ENCODE measurements around the gene ARVCF.

Gene ARVCF

DNA sequence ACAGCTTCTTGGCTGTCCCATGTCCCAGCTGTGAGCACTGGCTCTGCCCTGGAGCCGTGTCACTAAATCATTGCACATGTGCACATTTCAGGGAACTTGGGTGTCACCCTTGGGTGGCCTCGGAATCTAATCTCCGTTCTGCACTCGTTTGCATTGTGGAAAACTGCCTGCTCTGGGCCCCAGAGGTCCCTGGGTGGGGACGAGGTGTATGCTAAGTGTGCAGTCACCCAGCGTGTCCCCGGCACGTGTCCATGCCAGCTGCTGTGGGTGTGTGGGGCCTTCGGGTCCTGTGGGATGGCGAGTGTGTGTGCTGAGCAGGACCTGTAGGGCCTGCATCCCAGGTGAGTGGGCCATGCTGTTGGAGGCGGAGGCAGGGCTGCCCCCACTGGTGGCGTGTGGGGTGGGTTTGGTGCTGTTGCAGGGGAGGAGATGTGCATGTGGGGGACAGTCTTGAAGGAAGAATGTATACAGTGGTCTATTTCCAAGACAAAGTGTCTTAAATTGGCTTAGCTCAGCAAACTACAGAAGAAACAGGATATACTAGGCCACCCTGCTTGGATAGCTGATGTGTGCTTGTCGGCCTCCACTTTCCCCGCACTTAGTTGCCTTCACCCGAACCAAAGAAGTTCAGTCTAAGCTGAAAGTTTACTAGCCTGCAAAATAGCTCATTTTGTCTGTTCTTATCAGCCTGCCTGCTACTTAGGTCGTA, 18.9 kb upstream of the ARVCF start:
- H3K4me3 ChIP-seq (ENCODE audit: low read length): no peak overlapping the region
- no peaks in the 10 kb centered on the region for H3K9me3 ChIP-seq (ENCODE audit: control insufficient read depth, low read depth, low read length)
- no peak overlapping the region for H3K27ac ChIP-seq (ENCODE audit: low read length)
- no peaks in the 10 kb centered on the region for H3K4me1 ChIP-seq (ENCODE audit: control insufficient read depth, low read depth, low read length)
- H3K27me3 ChIP-seq (ENCODE audit: control insufficient read depth, insufficient read depth, low read length): no peaks in the 10 kb centered on the region
- H3K36me3 ChIP-seq (ENCODE audit: control insufficient read depth, low read depth, low read length): no peaks in the 10 kb centered on the region
- H3K9ac ChIP-seq (ENCODE audit: low read length): no peak overlapping the region

- Histone ChIP-seq H3K36me3 (ENCODE audit: control insufficient read depth, low read depth, low read length) (no peaks in the 10 kb centered on the region), H3K4me3 (ENCODE audit: low read length) (no peak overlapping the region), H3K4me1 (ENCODE audit: control insufficient read depth, low read depth, low read length) (no peaks in the 10 kb centered on the region), H3K9me3 (ENCODE audit: control insufficient read depth, low read depth, low read length) (no peaks in the 10 kb centered on the region), H3K27ac (ENCODE audit: low read length) (no peak overlapping the region), H3K9ac (ENCODE audit: low read length) (no peak overlapping the region), H3K27me3 (ENCODE audit: control insufficient read depth, insufficient read depth, low read length) (no peaks in the 10 kb centered on the region)
Observed at GRCh38 chr22:20034143-20034542, 17.5 kb upstream of the ARVCF start.

DNA sequence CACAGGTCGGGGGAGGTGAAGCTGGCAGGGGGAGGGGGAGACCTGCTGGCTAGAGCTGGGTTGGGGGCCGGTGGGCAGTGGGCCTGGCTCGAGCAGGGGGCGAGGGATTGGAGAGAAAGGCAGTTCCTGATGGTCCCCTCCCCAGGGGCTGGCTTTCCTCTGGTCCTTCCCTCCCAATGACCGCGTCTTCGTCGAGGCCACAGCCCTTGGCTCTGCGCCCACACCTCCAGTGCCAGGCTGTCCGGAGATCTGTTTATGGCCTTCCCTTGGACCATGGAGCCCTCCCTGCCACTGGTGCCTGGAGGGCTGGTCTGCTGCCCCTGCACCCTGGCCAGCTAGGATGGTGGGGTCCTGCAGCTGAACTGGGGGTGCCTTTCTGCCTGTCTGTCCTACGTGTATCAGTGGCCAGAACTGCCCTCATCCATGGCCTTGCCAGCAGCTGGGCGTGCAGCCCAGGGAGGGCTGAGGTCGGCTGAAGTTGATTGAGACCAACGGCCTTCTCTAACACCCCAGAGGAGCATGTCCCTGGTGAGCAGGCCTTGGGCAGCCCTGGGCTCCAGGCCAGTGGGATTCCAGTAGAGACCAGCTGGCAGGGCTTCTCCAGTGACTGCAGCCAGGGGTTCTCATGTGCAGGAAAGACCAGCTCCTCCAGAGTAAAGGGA, 16.6 kb upstream of the ARVCF start:
- Histone ChIP-seq H3K27ac (ENCODE audit: low read length) (no peak overlapping the region), H3K9me3 (ENCODE audit: control insufficient read depth, low read depth, low read length) (no peaks in the 10 kb centered on the region), H3K4me1 (ENCODE audit: control insufficient read depth, low read depth, low read length) (no peaks in the 10 kb centered on the region), H3K9ac (ENCODE audit: low read length) (no peak overlapping the region), H3K36me3 (ENCODE audit: control insufficient read depth, low read depth, low read length) (no peaks in the 10 kb centered on the region), H3K4me3 (ENCODE audit: low read length) (no peak overlapping the region), H3K27me3 (ENCODE audit: control insufficient read depth, insufficient read depth, low read length) (no peaks in the 10 kb centered on the region)

DNA sequence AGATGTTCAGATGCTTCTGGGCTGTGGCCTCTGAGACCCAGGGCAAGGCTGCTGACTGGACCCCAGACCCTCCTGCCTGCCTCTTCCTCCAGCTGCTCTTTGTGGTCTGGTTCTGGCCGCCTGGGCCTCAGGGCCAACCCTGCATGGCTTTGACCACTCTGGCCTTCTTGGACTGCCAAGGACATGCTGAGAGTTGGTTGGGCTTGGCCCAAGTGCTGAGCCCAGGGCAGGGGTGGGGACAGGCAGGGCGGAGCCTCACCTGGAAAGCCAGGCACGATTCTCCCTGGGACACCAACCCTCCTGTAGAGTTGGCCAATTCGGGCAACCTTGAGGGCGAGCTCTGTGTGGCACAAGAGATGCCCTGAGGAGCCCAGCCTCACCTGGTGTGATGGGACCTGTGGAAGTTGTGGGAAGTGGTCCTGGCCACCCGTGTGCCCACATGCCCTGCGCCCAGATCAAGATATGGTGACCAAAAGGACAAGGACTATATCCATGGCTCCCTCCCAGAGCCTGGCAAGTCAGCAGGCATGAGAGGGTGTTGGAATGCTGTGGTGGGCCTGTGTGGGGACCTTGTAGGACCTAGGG, 15.9 kb upstream of the ARVCF start:
- Histone ChIP-seq H3K27ac (ENCODE audit: low read length) (no peak overlapping the region), H3K4me1 (ENCODE audit: control insufficient read depth, low read depth, low read length) (no peaks in the 10 kb centered on the region), H3K36me3 (ENCODE audit: control insufficient read depth, low read depth, low read length) (no peaks in the 10 kb centered on the region), H3K4me3 (ENCODE audit: low read length) (no peak overlapping the region), H3K9ac (ENCODE audit: low read length) (no peak overlapping the region), H3K9me3 (ENCODE audit: control insufficient read depth, low read depth, low read length) (no peaks in the 10 kb centered on the region), H3K27me3 (ENCODE audit: control insufficient read depth, insufficient read depth, low read length) (no peaks in the 10 kb centered on the region)

GRCh38 chr22:20031732-20032406, 15.2 kb upstream of the ARVCF start:
- Histone ChIP-seq H3K9me3 (ENCODE audit: control insufficient read depth, low read depth, low read length) (no peaks in the 10 kb centered on the region), H3K4me3 (ENCODE audit: low read length) (no peak overlapping the region), H3K9ac (ENCODE audit: low read length) (no peak overlapping the region), H3K27me3 (ENCODE audit: control insufficient read depth, insufficient read depth, low read length) (no peaks in the 10 kb centered on the region), H3K27ac (ENCODE audit: low read length) (no peak overlapping the region), H3K4me1 (ENCODE audit: control insufficient read depth, low read depth, low read length) (no peaks in the 10 kb centered on the region), H3K36me3 (ENCODE audit: control insufficient read depth, low read depth, low read length) (no peaks in the 10 kb centered on the region)

GRCh38 chr22:20029550-20030225, 13.1 kb upstream of the ARVCF start:
- H3K27me3 ChIP-seq (ENCODE audit: control insufficient read depth, insufficient read depth, low read length): no peaks in the 10 kb centered on the region
- H3K36me3 ChIP-seq (ENCODE audit: control insufficient read depth, low read depth, low read length): no peaks in the 10 kb centered on the region
- H3K27ac ChIP-seq (ENCODE audit: low read length): no peak overlapping the region
- H3K4me3 ChIP-seq (ENCODE audit: low read length): no peak overlapping the region
- H3K9ac ChIP-seq (ENCODE audit: low read length): no peak overlapping the region
- H3K4me1 ChIP-seq (ENCODE audit: control insufficient read depth, low read depth, low read length): no peaks in the 10 kb centered on the region
- H3K9me3 ChIP-seq (ENCODE audit: control insufficient read depth, low read depth, low read length): no peaks in the 10 kb centered on the region

- H3K36me3 ChIP-seq (ENCODE audit: control insufficient read depth, low read depth, low read length): no peaks in the 10 kb centered on the region
- H3K27me3 ChIP-seq (ENCODE audit: control insufficient read depth, insufficient read depth, low read length): no peaks in the 10 kb centered on the region
- H3K9ac ChIP-seq (ENCODE audit: low read length): no peak overlapping the region
- H3K4me3 ChIP-seq (ENCODE audit: low read length): no peak overlapping the region
- H3K4me1 ChIP-seq (ENCODE audit: control insufficient read depth, low read depth, low read length): no peaks in the 10 kb centered on the region
- no peak overlapping the region for H3K27ac ChIP-seq (ENCODE audit: low read length)
- H3K9me3 ChIP-seq (ENCODE audit: control insufficient read depth, low read depth, low read length): no peaks in the 10 kb centered on the region
Observed at GRCh38 chr22:20028855-20029549, 12.4 kb upstream of the ARVCF start.

- Histone ChIP-seq H3K4me3 (ENCODE audit: low read length) (no peak overlapping the region), H3K27me3 (ENCODE audit: control insufficient read depth, insufficient read depth, low read length) (no peaks in the 10 kb centered on the region), H3K27ac (ENCODE audit: low read length) (no peak overlapping the region), H3K4me1 (ENCODE audit: control insufficient read depth, low read depth, low read length) (no peaks in the 10 kb centered on the region), H3K9me3 (ENCODE audit: control insufficient read depth, low read depth, low read length) (no peaks in the 10 kb centered on the region), H3K36me3 (ENCODE audit: control insufficient read depth, low read depth, low read length) (no peaks in the 10 kb centered on the region), H3K9ac (ENCODE audit: low read length) (no peak overlapping the region)
Observed at GRCh38 chr22:20027966-20028854, 11.6 kb upstream of the ARVCF start.

- no peak overlapping the region for H3K9ac ChIP-seq (ENCODE audit: low read length)
- H3K4me3 ChIP-seq (ENCODE audit: low read length): no peak overlapping the region
- no peaks in the 10 kb centered on the region for H3K36me3 ChIP-seq (ENCODE audit: control insufficient read depth, low read depth, low read length)
- H3K27me3 ChIP-seq (ENCODE audit: control insufficient read depth, insufficient read depth, low read length): no peaks in the 10 kb centered on the region
- no peaks in the 10 kb centered on the region for H3K9me3 ChIP-seq (ENCODE audit: control insufficient read depth, low read depth, low read length)
- H3K27ac ChIP-seq (ENCODE audit: low read length): no peak overlapping the region
- H3K4me1 ChIP-seq (ENCODE audit: control insufficient read depth, low read depth, low read length): no peaks in the 10 kb centered on the region
Observed at GRCh38 chr22:20026996-20027601, 10.5 kb upstream of the ARVCF start.

DNA sequence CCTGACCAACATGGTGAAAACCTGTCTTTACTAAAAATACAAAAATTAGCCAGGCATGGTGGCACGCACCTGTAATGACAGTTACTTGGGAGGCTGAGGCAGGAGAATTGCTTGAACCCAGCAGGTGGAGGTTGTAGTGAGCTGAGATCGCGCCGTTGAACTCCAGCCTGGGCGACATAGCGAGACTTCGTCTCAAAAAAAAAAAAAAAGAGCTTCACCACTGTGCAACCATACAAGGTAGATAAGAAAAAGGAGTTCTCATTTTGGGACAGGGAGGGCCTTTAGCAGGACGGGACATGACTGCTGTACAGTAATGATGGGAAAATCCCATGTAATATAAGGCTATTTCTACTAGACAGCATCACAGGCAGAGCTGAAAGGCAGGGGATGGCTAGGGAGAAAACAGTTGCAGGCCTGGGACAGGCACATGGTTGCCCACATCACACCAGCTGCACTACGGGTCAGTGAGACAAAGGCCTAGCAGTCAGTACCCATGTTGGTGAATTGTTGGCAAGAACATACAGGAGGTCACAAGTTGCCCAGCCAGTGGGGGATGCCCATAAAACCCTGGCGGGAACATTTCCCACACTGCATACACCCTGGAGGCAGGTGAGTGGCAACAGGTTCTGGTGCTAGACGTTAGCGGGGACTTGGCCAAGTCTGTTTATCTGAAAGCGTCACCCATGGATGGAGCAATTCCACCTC, 9.7 kb upstream of the ARVCF start:
- Histone ChIP-seq H3K9ac (ENCODE audit: low read length) (no peak overlapping the region), H3K27me3 (ENCODE audit: control insufficient read depth, insufficient read depth, low read length) (no peaks in the 10 kb centered on the region), H3K27ac (ENCODE audit: low read length) (no peak overlapping the region), H3K36me3 (ENCODE audit: control insufficient read depth, low read depth, low read length) (no peaks in the 10 kb centered on the region), H3K9me3 (ENCODE audit: control insufficient read depth, low read depth, low read length) (no peaks in the 10 kb centered on the region), H3K4me1 (ENCODE audit: control insufficient read depth, low read depth, low read length) (no peaks in the 10 kb centered on the region), H3K4me3 (ENCODE audit: low read length) (no peak overlapping the region)

Measured in iPS-18a (cell line).